GM19035 (cell line): ENCODE measurements around the gene C16orf74.

Experiments used
- ATAC-seq: cut with Tn5 transposase; IDR thresholded peaks from one replicate; pipeline ENCODE4 v1.9.1; 2021; ENCODE audit not compliant: unreplicated experiment

Gene C16orf74

DNA sequence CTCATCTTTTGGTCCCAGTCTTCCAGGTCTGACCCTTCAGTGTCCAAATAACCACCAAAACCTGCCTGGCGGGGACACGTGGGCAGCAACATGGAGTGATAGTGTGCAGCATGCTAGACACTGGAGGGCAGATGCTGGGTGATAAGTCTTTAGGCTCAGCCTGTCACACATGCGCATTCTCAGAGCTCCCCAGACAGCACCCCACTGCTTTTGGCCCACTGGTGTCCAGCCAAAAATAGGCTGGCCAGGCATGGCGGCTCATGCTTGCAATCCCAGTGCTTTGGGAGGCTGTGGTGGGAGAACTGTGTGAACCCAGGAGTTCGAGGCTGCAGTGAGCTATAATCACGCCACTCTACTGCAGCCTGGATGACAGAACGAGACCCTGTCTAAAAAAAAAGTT is 74.4 kb downstream of the C16orf74 start:
- no peak for ATAC-seq

DNA sequence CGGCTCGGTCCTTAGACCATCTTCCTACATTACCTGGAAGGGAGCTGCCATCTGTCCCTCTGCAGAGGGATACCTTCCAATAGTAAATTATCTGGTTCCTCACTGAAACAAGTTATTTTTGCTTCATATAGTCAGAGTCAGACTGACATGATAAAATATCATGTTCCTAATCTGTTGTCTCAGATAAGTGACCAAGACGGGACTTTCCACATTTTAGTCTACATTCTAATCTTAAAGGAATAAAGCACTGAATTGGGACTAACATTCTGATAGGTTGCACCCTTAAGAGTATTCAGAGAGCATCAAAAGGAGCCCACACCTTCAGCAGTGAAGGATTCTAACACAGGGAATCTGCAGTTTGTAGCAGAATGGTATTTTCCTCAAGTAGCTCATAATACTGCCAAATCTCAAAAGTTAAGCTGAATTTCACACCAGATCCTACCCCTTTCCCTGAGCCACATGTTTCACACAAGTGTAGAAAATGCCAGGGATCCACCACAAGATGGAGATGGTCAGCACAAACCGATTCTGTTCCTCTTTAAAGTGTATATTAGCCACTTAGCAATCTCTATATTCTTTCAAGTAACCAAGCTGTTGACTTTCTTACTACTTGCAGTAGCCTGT is 75.5 kb downstream of the C16orf74 start:
- ATAC-seq: no peak

DNA sequence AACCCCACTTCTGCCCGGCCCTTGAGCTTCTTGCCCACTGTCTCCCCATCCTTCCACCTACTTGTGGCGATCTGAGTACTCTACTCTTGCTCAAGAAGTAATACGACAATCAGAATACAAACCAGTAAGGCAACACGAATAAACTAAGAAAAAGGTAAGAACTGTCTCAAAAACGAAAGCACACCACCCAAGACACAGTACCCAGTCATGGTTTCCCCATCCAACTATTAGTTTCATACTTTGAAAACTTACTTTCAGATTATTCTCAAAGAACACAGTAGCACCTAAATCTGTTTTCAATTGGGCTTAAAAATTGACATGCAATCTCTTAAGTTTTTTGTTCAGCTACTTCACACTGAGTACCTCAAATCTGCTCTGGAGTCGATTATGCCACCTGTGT is 76.1 kb downstream of the C16orf74 start:
- ATAC-seq: no peak

DNA sequence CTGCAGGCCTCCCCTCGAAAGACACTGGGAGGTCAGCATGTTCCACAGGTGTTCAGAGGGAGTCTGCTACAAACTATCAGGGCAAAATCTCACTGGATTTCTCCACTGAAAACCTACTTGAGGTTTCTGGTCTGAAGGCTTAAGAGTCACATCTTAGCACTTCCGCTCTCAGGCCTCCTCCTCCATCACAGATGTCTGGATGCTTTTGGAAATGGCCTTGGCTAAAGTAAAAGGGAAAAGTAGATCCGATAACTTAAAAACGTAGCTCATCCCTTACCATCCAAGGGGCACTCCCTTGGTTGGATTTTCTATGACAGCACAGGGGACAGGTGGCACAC is 76.5 kb downstream of the C16orf74 start:
- ATAC-seq: no peak

DNA sequence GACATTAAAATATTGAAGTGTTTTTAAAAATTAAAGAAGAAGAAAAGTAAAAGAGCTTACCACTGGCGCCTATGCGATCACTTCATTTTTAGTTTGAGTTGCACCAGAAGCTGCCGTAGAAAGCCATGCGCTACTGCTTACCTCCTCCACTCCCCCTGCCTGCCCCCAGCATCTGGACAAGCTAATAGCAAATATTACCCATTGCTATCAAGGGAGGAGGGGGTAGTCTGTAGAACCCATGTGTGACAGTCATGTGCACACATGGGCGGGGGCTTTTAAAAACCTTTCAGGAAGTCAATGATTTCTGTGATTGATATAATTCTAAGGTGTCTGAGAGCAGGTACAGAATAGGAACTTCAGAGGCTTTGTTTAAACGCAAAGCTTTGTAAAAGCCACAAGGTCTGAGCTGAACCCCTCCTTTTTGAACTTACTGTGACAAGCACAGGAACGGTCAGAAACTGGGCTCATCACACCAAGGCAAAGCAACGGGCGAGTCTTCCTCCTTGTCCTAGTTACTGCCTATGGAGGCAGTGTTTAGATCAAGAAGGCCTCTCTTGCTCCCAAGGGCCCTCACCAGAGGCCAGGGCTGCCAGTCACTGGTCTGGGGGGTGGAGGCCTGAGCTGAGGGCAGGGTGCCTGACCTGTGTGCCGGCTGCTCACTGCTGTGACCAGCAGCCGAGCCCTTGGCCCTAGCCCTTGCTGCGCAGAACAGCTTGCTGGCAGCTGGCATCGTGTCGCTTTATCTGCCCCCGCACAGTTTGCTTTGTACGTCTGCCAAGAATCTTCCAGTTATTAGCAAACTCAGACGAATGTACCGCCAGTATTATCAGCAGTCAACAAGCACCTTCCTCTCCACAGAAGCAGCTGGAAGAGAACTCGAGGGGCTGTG is 77.1 kb downstream of the C16orf74 start:
- no peak for ATAC-seq

DNA sequence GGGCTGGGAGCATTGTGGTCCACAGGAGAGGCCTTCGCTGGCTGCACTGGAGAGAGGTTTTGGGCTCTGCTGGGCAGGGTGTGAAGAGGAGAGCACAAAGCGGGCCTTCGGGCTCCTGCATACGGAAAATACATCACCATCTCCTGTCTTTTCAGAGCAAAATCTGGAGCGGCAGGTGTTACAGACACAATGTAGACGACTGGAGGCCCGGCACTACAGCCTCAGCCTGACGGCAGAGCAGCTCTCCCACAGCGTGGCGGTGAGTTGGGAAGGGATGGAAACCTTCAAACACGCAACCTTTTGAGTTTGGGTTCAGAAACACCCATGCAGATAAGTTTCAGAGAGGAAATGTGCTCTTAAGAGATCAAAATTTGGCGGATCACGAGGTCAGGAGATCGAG is 80.1 kb downstream of the C16orf74 start:
- no peak for ATAC-seq

GRCh38 chr16:85668676-85669424 is 82.0 kb downstream of the C16orf74 start:
- no peak for ATAC-seq

- ATAC-seq: no peak
Observed at GRCh38 chr16:85667841-85668413, 83.0 kb downstream of the C16orf74 start.

DNA sequence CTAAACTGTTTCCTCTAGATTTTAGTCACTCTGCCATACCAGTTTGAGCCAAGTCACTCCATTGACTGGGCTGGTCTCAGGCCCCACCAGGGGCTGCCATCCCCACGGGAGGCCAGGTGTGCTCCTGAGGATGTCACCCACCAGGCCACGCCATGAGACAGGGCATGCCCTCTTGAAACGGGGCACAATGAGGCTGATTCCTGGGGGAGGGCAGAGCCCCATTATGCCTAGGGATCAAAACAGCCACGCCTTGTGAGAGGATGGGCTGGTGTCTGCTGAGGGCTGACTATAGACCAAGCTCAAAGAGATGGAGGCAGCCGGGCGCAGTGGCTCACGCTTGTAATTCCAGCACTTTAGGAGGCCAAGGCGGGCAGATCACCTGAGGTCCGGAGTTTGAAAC is 83.6 kb downstream of the C16orf74 start:
- ATAC-seq: no peak

DNA sequence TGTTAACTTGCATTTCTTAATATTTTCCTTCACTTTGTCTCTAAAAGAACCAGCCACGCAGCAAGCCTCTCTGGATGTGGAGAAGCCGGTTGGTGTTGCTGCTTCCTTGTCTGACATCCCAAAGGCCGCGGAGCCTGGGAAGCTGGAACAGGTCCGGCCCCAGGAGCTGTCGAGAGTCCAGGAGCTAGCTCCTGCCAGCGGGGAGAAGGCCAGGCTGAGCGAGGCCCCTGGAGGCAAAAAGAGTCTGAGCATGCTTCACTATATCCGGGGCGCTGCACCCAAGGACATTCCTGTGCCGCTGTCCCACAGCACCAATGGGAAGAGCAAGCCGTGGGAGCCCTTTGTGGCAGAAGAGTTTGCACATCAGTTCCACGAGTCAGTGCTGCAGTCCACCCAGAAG is 85.0 kb downstream of the C16orf74 start:
- no peak for ATAC-seq

DNA sequence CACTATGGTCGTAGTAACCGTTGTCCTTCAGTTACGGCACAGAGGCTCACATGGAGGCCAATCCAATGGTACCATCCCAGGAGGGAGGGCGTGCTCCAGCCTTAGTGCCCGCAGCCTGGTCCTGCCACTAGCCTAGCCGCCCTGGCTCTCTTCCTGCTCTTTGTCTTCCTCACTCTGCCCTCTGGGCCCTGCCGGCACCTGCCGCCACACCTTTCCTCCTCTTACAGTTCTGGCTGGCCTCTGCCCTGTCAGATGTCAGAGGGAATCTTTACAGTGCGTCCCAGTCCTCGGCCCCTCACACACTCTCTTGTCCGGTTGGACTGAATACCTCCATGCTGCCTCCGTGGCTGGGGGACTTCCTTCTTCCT is 85.5 kb downstream of the C16orf74 start:
- no peak for ATAC-seq

GRCh38 chr16:85664580-85665372 is 86.1 kb downstream of the C16orf74 start:
- no peak for ATAC-seq

DNA sequence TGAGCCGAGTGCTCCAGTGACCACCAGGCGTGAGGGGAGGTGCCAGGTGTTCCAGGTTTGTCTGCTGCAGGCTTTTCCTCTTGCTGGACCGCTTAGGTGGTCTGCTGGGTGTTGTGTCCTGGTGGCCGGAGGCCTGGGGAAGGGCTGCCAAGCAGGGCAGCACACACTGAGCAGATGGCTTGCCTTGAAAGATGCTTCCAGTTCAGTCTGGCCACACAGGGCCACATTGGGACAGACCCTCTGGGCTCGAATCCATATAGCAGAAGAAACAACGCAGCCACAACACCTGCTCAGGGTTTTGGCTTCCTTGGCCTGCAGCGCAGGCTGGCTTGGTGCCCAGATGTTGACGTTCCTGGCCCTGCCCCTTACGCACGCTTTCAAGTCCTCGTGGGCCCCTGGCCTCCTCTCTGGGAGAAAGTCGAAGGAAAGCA is 87.0 kb downstream of the C16orf74 start:
- ATAC-seq: no peak

GRCh38 chr16:85662976-85663830 is 87.7 kb downstream of the C16orf74 start:
- no peak for ATAC-seq

- no peak for ATAC-seq
Observed at GRCh38 chr16:85662482-85662812, 88.4 kb downstream of the C16orf74 start.

DNA sequence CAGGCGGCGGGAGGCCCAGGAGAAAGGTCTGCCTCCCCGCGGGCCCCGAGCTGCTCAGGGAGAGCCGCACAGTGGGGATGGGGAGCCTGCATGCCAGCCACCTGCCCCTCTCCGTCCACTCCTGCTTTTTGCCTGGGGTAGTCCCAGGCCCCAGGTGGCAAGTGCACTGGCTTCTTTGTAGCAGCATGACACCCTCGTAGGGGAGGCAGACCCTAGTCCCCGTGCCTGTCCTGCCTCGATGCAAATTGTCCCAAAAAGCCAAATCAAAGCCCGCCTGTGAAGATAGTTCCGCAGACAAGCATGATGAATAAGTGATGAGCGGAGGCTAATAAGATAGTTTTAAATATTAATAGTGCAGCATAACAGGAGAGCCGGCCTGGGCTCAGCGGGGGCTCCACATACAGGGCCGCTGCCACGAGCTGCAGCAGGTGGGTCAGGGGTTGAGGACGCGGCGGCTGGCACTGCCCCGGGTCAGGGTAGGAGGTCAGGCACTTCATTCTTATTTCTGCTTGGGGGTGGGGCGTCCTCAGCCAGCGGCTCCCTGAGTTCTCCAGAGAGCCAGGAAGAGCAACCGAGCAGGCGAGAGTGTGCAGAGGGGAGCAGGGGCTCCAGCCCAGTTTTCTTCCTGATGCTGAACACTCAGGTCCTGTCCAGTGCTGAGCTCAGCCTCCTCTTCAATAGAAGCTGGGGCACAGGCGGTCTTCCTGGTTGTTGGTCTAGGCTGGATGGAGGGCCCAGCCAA is 89.0 kb downstream of the C16orf74 start:
- no peak for ATAC-seq

- no peak for ATAC-seq
Observed at GRCh38 chr16:85660843-85661739, 89.8 kb downstream of the C16orf74 start.

GRCh38 chr16:85659805-85660511 is 90.9 kb downstream of the C16orf74 start:
- ATAC-seq: no peak
